K562 (cell line): ENCODE results near the gene VDR.

Source experiments
- CBFA2T2 ChIP-seq: fragments of 450-650 bp; conservative IDR thresholded peaks from 2 replicates; pipeline ENCODE4 v1.6.1; 2017; ENCODE audit warnings: mild to moderate bottlenecking
- CTCF ChIP-seq, 3 experiments: IDR thresholded peaks in 2 of 3; conservative IDR thresholded peaks in 1 of 3; 2 replicates each; pipeline ENCODE4 v1.5.1; 2011 to 2012; ENCODE audit warnings: low read length in 3 of 3, mild to moderate bottlenecking in 3 of 3, control low read depth in 2 of 3, improper control_type of control experiment in 1 of 3, inconsistent platforms in 1 of 3, low read depth in 1 of 3, mixed read lengths in 1 of 3, moderate library complexity in 1 of 3; ENCODE audit not compliant: insufficient read depth in 2 of 3
- POLR2A ChIP-seq: fragments of 450-650 bp; conservative IDR thresholded peaks from 2 replicates; pipeline ENCODE4 v1.6.1; 2016
- TBP ChIP-seq: optimal IDR thresholded peaks from 2 replicates; pipeline ENCODE3; 2011; ENCODE audit warnings: low read depth, low read length, improper control_type of control experiment
- ZNF347 ChIP-seq: fragments of 450-650 bp; formaldehyde crosslinking; IDR thresholded peaks from 2 replicates; pipeline ENCODE4 v1.4.0; 2020; ENCODE audit warnings: low read depth, mild to moderate bottlenecking, moderate library complexity
- ZNF707 ChIP-seq: fragments of 250-450 bp; sonication (Bioruptor Pico); conservative IDR thresholded peaks from 2 replicates; pipeline ENCODE4 v1.8.0; 2022; ENCODE audit warnings: inconsistent platforms, mild to moderate bottlenecking, moderate library complexity

- TF ChIP-seq ZNF347 (CRISPR knock-in tag) (no peak), CTCF (IDR thresholded peaks at IDR 0.05 in 2 of 3, conservative IDR thresholded peaks at IDR 0.05 in 1 of 3; ENCODE audit: insufficient read depth in 2 of 3, low read depth in 1 of 3, low read length in 3 of 3) (no peak), ZNF707 (CRISPR knock-in tag) (no peak), POLR2A (no peak), CBFA2T2 (no peak), TBP (no peak)
Measured at GRCh38 chr12:47910486-47910885, 5.7 kb upstream of the VDR start.
